Peyer's patch (tissue), 4 donors: ENCODE data around the gene LTBP4. TPM values are rescaled to one million over a fixed set of nuclear protein-coding genes. Genes with fewer than 3 reads are reported as not detected.

ENCODE experiments used
- DNase-seq, 3 donors: peaks; one replicate each; pipeline ENCODE4 v3.0.0-alpha.2; 2017 to 2019
- H3K27ac ChIP-seq, 4 donors: fragments of 200-600 bp; sonication (generic); one replicate each; pipeline ENCODE4 v1.5.1; 2016 to 2019
- H3K27me3 ChIP-seq, 2 donors: fragments of 200-600 bp; sonication (generic); one replicate each; pipeline ENCODE4 v1.5.1; 2019
- H3K36me3 ChIP-seq, 3 donors: fragments of 200-600 bp; sonication (generic); one replicate each; pipeline ENCODE4 v1.5.1; 2016 to 2019
- H3K4me1 ChIP-seq, 4 donors: fragments of 200-600 bp; sonication (generic); one replicate each; pipeline ENCODE4 v1.5.1; 2016 to 2019
- H3K4me3 ChIP-seq, 4 donors: fragments of 200-600 bp; sonication (generic); 1 replicate in 3 of 4; 2 replicates in 1 of 4; pipeline ENCODE4 v1.5.1; 2016 to 2019; ENCODE audit warnings: mild to moderate bottlenecking in 1 of 4
- H3K9me3 ChIP-seq, 4 donors: fragments of 200-600 bp; sonication (generic); one replicate each; pipeline ENCODE4 v1.5.1; 2016 to 2019; ENCODE audit warnings: mild to moderate bottlenecking in 1 of 4
- POLR2A ChIP-seq, 2 donors: fragments of 450-650 bp; IDR thresholded peaks; one replicate each; pipeline ENCODE4 v1.5.1; 2017; ENCODE audit warnings: antibody characterized with exemption in 2 of 2, mild to moderate bottlenecking in 2 of 2, moderate library complexity in 2 of 2
- total RNA-seq, 4 donors: library from RNA; depleted of rRNA; stranded (reverse); fragments of >200 nt; gene quantifications; one replicate each; pipeline ENCODE4 v1.1.0, GENCODE V29; 2016
- TF ChIP-seq, protein P1 (sequence below), 6 experiments: fragments of 450-650 bp in 4 of 6; fragments of 200-600 bp in 2 of 6; sonication (generic) in 1 of 6; IDR thresholded peaks; one replicate each; pipeline ENCODE4 v1.5.1; 2017 to 2019; ENCODE audit warnings: antibody characterized with exemption in 6 of 6, mild to moderate bottlenecking in 3 of 6, moderate library complexity in 1 of 6

Gene LTBP4
- total RNA-seq, 4 donors from 2014 or later: 164 to 484 (median 329) TPM

DNA sequence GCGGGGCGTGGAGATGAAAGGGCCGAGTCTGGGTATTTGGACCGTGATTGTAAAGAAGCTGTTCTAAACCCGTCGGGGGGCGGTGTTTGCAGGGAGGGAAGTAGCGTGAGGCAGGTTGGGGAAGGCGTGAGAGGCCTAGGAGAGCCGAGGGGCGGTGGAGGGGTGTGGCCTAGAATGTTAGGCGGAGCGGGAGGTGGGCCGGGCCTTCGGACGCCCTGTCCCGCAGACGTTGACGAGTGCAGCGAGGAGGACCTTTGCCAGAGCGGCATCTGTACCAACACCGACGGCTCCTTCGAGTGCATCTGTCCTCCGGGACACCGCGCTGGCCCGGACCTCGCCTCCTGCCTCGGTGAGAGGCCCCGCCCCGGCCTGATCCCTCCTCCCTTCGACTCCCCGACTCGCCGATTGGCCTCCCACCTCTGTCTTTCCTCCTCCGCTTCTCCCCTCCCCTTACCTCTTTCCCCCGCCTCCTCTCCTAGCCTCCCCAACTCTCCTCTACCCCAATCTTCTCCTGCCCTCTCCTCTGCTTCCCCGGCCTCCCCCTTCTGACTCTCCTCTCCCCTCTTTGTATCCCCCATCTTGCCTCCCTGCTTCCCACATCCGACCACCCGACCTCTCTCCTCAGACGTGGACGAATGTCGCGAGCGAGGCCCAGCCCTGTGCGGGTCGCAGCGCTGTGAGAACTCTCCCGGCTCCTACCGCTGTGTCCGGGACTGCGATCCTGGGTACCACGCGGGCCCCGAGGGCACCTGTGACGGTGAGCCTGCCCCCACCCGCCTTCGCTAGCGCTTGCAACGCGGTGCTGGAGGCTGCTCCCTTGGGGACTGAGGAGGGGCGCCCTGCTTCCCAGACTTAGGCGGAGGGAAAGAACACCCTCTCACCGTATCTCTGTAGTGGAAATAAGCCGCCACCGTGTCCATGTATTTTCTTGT, 12.8 kb downstream of the LTBP4 start:
- TF ChIP-seq, protein P1, sequence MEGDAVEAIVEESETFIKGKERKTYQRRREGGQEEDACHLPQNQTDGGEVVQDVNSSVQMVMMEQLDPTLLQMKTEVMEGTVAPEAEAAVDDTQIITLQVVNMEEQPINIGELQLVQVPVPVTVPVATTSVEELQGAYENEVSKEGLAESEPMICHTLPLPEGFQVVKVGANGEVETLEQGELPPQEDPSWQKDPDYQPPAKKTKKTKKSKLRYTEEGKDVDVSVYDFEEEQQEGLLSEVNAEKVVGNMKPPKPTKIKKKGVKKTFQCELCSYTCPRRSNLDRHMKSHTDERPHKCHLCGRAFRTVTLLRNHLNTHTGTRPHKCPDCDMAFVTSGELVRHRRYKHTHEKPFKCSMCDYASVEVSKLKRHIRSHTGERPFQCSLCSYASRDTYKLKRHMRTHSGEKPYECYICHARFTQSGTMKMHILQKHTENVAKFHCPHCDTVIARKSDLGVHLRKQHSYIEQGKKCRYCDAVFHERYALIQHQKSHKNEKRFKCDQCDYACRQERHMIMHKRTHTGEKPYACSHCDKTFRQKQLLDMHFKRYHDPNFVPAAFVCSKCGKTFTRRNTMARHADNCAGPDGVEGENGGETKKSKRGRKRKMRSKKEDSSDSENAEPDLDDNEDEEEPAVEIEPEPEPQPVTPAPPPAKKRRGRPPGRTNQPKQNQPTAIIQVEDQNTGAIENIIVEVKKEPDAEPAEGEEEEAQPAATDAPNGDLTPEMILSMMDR (IDR thresholded peaks at IDR 0.05): no peak
- TF ChIP-seq POLR2A (IDR thresholded peaks at IDR 0.05): peak; percentile 88 to 95

GRCh38 chr19:40614622-40615411, 13.6 kb downstream of the LTBP4 start:
- Histone ChIP-seq H3K36me3 (peaks cover 0 to 14% (median 0%) of the 10 kb centered on the region in 3 donors), H3K4me3 (peak overlapping the region; percentile 62 to 83 (median 64)), H3K9me3 (no peaks in the 10 kb centered on the region), H3K27ac (peak overlapping the region; percentile 81 to 98 (median 90)), H3K4me1 (peaks cover 0 to 14% (median 5%) of the 10 kb centered on the region in 4 donors), H3K27me3 (no peaks in the 10 kb centered on the region)
- TF ChIP-seq, protein P1 (IDR thresholded peaks at IDR 0.05): no peak
- peak; percentile 81 to 86 for TF ChIP-seq POLR2A (IDR thresholded peaks at IDR 0.05)
- peak; percentile 79 to 97 (median 97) for DNase-seq

More for the DNA sequence above, 12.8 kb downstream of the LTBP4 start:
- peak; percentile 90 to 96 (median 96) for DNase-seq
- peak overlapping the region; percentile 81 to 98 (median 90) for H3K27ac ChIP-seq
- peak overlapping the region; percentile 62 to 83 (median 64) for H3K4me3 ChIP-seq
- H3K27me3 ChIP-seq: no peaks in the 10 kb centered on the region
- H3K36me3 ChIP-seq: peaks cover 0 to 6% (median 0%) of the 10 kb centered on the region in 3 donors
- no peaks in the 10 kb centered on the region for H3K9me3 ChIP-seq
- peaks cover 0 to 14% (median 5%) of the 10 kb centered on the region in 4 donors for H3K4me1 ChIP-seq

DNA sequence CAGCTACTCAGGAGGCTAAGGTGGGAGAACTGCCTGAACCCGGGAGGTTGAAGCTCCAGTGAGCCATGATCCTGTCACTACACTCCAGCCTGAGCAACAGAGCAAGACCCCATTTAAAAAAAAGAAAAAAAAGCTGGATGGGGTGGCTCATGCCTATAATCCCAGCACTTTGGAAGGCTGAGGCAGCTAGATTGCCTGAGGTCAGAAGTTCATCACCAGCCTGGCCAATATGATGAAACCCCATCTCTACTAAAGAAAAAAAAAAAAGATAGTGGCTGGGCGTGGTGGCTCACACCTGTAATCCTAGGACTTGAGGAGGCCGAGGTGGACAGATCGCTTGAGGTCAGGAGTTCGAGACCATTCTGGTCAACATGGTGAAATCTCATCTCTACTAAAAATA, 15.0 kb downstream of the LTBP4 start:
- TF ChIP-seq, protein P1 (IDR thresholded peaks at IDR 0.05): no peak
- Histone ChIP-seq H3K27me3 (no peaks in the 10 kb centered on the region), H3K36me3 (peaks cover 0 to 28% (median 0%) of the 10 kb centered on the region in 3 donors), H3K4me1 (peaks cover 0 to 4% (median 2%) of the 10 kb centered on the region in 4 donors), H3K9me3 (no peaks in the 10 kb centered on the region), H3K27ac (peak overlapping the region in 3 of 4 donors; percentile 89 to 98 (median 92)), H3K4me3 (no peak overlapping the region)
- no peak for DNase-seq

DNA sequence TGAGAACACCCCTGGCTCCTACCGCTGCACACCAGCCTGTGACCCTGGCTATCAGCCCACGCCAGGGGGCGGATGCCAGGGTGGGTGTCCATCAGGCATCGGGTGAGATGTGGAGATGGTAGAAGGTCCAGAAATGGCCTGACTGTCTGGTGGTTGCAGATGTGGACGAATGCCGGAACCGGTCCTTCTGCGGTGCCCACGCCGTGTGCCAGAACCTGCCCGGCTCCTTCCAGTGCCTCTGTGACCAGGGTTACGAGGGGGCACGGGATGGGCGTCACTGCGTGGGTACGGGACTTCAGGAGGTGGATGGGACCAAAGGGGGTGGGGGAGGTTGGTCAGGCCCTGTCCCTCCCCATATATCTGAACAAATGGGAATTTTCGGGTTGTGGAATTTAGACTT, 15.8 kb downstream of the LTBP4 start:
- Histone ChIP-seq H3K4me3 (no peak overlapping the region), H3K4me1 (peaks cover 0 to 4% (median 2%) of the 10 kb centered on the region in 4 donors), H3K9me3 (no peaks in the 10 kb centered on the region), H3K27ac (peak overlapping the region in 1 of 4 donors; percentile 47), H3K27me3 (no peaks in the 10 kb centered on the region), H3K36me3 (peaks cover 0 to 36% (median 0%) of the 10 kb centered on the region in 3 donors)
- TF ChIP-seq, protein P1 (IDR thresholded peaks at IDR 0.05): no peak
- no peak for TF ChIP-seq POLR2A (IDR thresholded peaks at IDR 0.05)
- DNase-seq: no peak

GRCh38 chr19:40617961-40618360, 16.8 kb downstream of the LTBP4 start:
- Histone ChIP-seq H3K27me3 (no peaks in the 10 kb centered on the region), H3K27ac (no peak overlapping the region), H3K36me3 (peaks cover 0 to 44% (median 0%) of the 10 kb centered on the region in 3 donors), H3K4me1 (peaks cover 0 to 4% (median 2%) of the 10 kb centered on the region in 4 donors), H3K4me3 (no peak overlapping the region), H3K9me3 (no peaks in the 10 kb centered on the region)
- TF ChIP-seq, protein P1 (IDR thresholded peaks at IDR 0.05): no peak
- no peak for TF ChIP-seq POLR2A (IDR thresholded peaks at IDR 0.05)
- DNase-seq: no peak
